Measurements from ENCODE around the gene WNK4. TPM values are rescaled to one million over a fixed set of nuclear protein-coding genes. Genes with fewer than 3 reads are reported as not detected.

WNK4 gene
- total RNA-seq, 4 donors from 2014 or later: under 0.01 to 1.7 (median 0.34) TPM; not detected in 1

GRCh38 chr17:42780851-42781638 lies 635 bp downstream of the WNK4 start:
- Histone ChIP-seq H3K4me3 (peak overlapping the region in 1 of 2 donors; percentile 37), H3K27me3 (peaks cover 13 to 40% of the 10 kb centered on the region in 2 donors), H3K4me1 (peaks cover 0 to 9% of the 10 kb centered on the region in 2 donors), H3K36me3 (no peaks in the 10 kb centered on the region), H3K27ac (no peak overlapping the region), H3K9me3 (no peaks in the 10 kb centered on the region)
- intact Hi-C loops (cut with DNase I; ENCODE audit: low total_unique reads): no loop called here
- no peak for DNase-seq
- no peak for TF ChIP-seq CTCF (IDR thresholded peaks at IDR 0.05)
- no peak for TF ChIP-seq POLR2A (IDR thresholded peaks at IDR 0.05)

GRCh38 chr17:42781639-42782165 lies 1.3 kb downstream of the WNK4 start:
- Histone ChIP-seq H3K4me1 (peaks cover 0 to 9% of the 10 kb centered on the region in 2 donors), H3K27ac (no peak overlapping the region), H3K9me3 (no peaks in the 10 kb centered on the region), H3K27me3 (peaks cover 13 to 42% of the 10 kb centered on the region in 2 donors), H3K36me3 (no peaks in the 10 kb centered on the region), H3K4me3 (no peak overlapping the region)
- no peak for TF ChIP-seq CTCF (IDR thresholded peaks at IDR 0.05)
- TF ChIP-seq POLR2A (IDR thresholded peaks at IDR 0.05): no peak
- intact Hi-C loops (cut with DNase I; ENCODE audit: low total_unique reads): no loop called here
- no peak for DNase-seq

- Histone ChIP-seq H3K9me3 (no peaks in the 10 kb centered on the region), H3K4me1 (peaks cover 0 to 9% of the 10 kb centered on the region in 2 donors), H3K27ac (no peak overlapping the region), H3K36me3 (no peaks in the 10 kb centered on the region), H3K27me3 (peaks cover 13 to 42% of the 10 kb centered on the region in 2 donors), H3K4me3 (no peak overlapping the region)
- intact Hi-C loops (cut with DNase I; ENCODE audit: low total_unique reads): no loop called here
- TF ChIP-seq CTCF (IDR thresholded peaks at IDR 0.05) (no peak), POLR2A (IDR thresholded peaks at IDR 0.05) (no peak)
- DNase-seq: no peak
Measured at GRCh38 chr17:42782166-42783061, 2.0 kb downstream of the WNK4 start.

- H3K4me3 ChIP-seq: no peak overlapping the region
- DNase-seq: no peak
- no peak overlapping the region for H3K27ac ChIP-seq
- H3K9me3 ChIP-seq: no peaks in the 10 kb centered on the region
- intact Hi-C loops (cut with DNase I; ENCODE audit: low total_unique reads): no loop called here
- no peaks in the 10 kb centered on the region for H3K36me3 ChIP-seq
- peaks cover 13 to 42% of the 10 kb centered on the region in 2 donors for H3K27me3 ChIP-seq
- no peak for TF ChIP-seq CTCF (IDR thresholded peaks at IDR 0.05)
- no peak for TF ChIP-seq POLR2A (IDR thresholded peaks at IDR 0.05)
- H3K4me1 ChIP-seq: peaks cover 0 to 9% of the 10 kb centered on the region in 2 donors
Measured at GRCh38 chr17:42783062-42783790, 2.8 kb downstream of the WNK4 start.

Measured in uterus (tissue), 4 donors.